HL-60 (cell line): ENCODE results near the gene MDC1.
"Not testable (repeated sequence)": the region's sequence is repeated elsewhere in the genome, so short reads cannot be mapped to it uniquely, and the experiment has no call there.

Source experiments
- DNase-seq, 2 experiments: peaks; one replicate each; pipeline ENCODE4 v3.0.0-alpha.2; 2010 to 2020; ENCODE audit warnings: low read depth in 1 of 2, low spot score in 1 of 2
- H3K27ac ChIP-seq: fragments of 250-450 bp; sonication (Bioruptor Pico); replicated peaks from 2 replicates; pipeline ENCODE4 v1.5.1; 2020; ENCODE audit warnings: mild to moderate bottlenecking, moderate library complexity
- H3K27me3 ChIP-seq: fragments of 250-450 bp; sonication (Bioruptor Pico); 2 replicates; pipeline ENCODE4 v1.5.1; 2021; ENCODE audit warnings: mild to moderate bottlenecking, moderate library complexity; ENCODE audit not compliant: insufficient read depth, poor library complexity, severe bottlenecking
- H3K4me3 ChIP-seq: replicated peaks from 2 replicates; pipeline ENCODE4 v1.5.1; 2011; ENCODE audit warnings: mild to moderate bottlenecking, control low read depth, low read length; ENCODE audit not compliant: insufficient read depth
- CTCF ChIP-seq: IDR thresholded peaks from one replicate; pipeline ENCODE4 v1.5.1; 2011; ENCODE audit warnings: low read length, control low read depth, inconsistent platforms; ENCODE audit not compliant: insufficient read depth
- GABPA ChIP-seq: IDR thresholded peaks from 2 replicates; pipeline ENCODE4 v1.6.1; 2012; ENCODE audit warnings: low read depth
- POLR2AphosphoS5 ChIP-seq: IDR thresholded peaks from 2 replicates; pipeline ENCODE4 v1.6.1; 2012; ENCODE audit warnings: low read depth
- REST ChIP-seq: IDR thresholded peaks from 2 replicates; pipeline ENCODE4 v1.6.1; 2012; ENCODE audit warnings: low read depth; ENCODE audit not compliant: insufficient replicate concordance
- SPI1 ChIP-seq: IDR thresholded peaks from 2 replicates; pipeline ENCODE4 v1.6.1; 2012; ENCODE audit warnings: low read depth, mild to moderate bottlenecking, borderline replicate concordance
- long read RNA-seq: library from polyadenylated mRNA; unstranded; transcript quantifications from one replicate; pipeline ENCODE4 v2.0.0, GENCODE V29; 2020

The MDC1 gene
- long read RNA-seq, partial matches to known transcripts, result 11 of 17 reads
- long read RNA-seq, other reads (novel, unspliced or antisense), result 6 of 17 reads

- peak within 1 kb of the TSS; percentile 97 for H3K27ac ChIP-seq
- peak; percentile 100 for DNase-seq
- H3K27me3 ChIP-seq, result no peaks in the 10 kb centered on the region
- peak within 1 kb of the TSS; percentile 47 for H3K4me3 ChIP-seq
- peak; percentile 49 for TF ChIP-seq REST
- peak; percentile 51; the same call in 1 of the 2 replicates for TF ChIP-seq SPI1
- peak; percentile 93 for TF ChIP-seq POLR2AphosphoS5
- peak; percentile 35; the same call in 1 of the 2 replicates for TF ChIP-seq GABPA
- peak; percentile 4 for TF ChIP-seq CTCF
Observed at GRCh38 chr6:30717129-30717844, at the start of gene MDC1. MDC1 (minus strand) TSS chr6:30717281; CDS start chr6:30715175, 2,106 bp downstream.

GRCh38 chr6:30766461-30767157 is 49.5 kb upstream of the MDC1 start:
- Histone ChIP-seq H3K4me3 (no peak overlapping the region), H3K27ac (no peak overlapping the region), H3K27me3 (no peaks in the 10 kb centered on the region)
- TF ChIP-seq SPI1, result no peak
- TF ChIP-seq REST, result no peak
- no peak for TF ChIP-seq CTCF
- no peak for DNase-seq

- DNase-seq, H3K27ac ChIP-seq, H3K4me3 ChIP-seq, H3K27me3 ChIP-seq: not testable (repeated sequence)
Observed at GRCh38 chr6:30765495-30765894, 48.4 kb upstream of the MDC1 start.

- not testable (repeated sequence) for H3K4me3 ChIP-seq
Observed at GRCh38 chr6:30764490-30765043, 47.5 kb upstream of the MDC1 start.

More at GRCh38 chr6:30764490-30765043, 47.5 kb upstream of the MDC1 start:
- not testable (repeated sequence) for H3K27ac ChIP-seq, H3K27me3 ChIP-seq, DNase-seq
